ENCODE results near the gene WDR47.
A peak's percentile ranks its signal among the peaks of the same experiment; 100 is the strongest.

Gene WDR47

DNA sequence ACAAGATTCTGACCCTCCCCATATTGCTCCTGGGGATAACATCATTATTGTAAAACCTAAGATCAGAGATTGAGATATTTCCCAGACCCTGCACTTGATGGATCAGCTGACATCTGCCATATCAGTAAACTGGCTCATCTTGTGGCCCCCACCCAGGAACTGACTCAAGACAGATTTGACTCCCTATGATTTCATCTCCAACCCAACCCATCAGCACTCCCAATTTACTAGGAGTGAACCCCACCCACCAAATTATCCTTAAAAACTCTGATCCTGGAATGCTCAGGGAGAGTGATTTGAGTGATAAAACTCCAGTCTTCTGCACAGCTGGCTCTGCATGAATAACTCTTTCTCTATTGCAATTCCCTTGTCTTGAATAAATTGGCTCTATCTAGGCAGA lies 72.6 kb downstream of the WDR47 start:
- peaks cover 4% of the 10 kb centered on the region for H3K36me3 ChIP-seq (ENCODE audit: control insufficient read depth, insufficient read depth, low read length)
- no peak overlapping the region for H3K27ac ChIP-seq (ENCODE audit: insufficient read depth, low read depth, low read length, poor library complexity, severe bottlenecking)
- H3K9me3 ChIP-seq (ENCODE audit: control insufficient read depth, low read length), result no peaks in the 10 kb centered on the region
- H3K4me3 ChIP-seq (ENCODE audit: insufficient read depth, low read depth, low read length), result no peak overlapping the region
- H3K27me3 ChIP-seq (ENCODE audit: control insufficient read depth, insufficient read depth, low read length, poor library complexity, severe bottlenecking), result peaks cover under 1% of the 10 kb centered on the region
- H3K4me1 ChIP-seq (ENCODE audit: control insufficient read depth, insufficient read depth, low read length), result no peaks in the 10 kb centered on the region

DNA sequence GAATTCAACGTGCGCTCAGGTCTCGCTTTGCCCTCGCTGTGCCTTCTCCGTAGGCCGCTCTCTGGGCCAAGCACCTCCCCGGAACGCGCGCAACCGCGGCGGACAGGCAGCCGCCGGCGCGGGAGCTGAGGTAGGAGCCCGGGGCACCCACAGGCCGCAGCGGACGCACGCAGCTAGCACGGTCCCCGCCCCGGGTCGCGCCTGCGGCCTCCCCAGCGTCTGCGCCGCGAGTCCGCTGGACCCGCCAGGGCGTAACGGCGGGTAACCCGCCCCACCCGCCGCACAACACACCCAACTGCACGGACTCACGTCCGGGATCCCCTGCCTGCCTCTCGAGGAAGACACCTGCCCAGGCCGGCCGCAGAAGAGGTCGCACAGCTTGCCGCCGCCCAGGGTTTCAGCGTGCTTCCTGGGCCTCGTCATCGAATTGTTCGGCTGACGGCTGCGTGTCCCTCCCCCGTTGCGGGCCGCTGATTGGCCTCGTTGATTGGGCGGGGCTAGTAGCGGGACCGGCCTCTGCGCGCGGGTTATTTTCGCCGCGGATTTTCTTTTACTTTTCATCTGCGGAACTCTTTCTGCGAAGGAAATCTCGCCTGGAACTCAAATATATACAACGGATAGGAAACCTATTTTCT lies 78.7 kb downstream of the WDR47 start, which contains the start of gene CLCC1:
CLCC1 (minus strand) TSS at position 433 of the 635 bp plus-strand sequence. CDS start 13,047 bp downstream, outside the sequence.
- 0 to 1% methylated on average over 69 of the region's 72 CpGs for WGBS, 2 experiments
- H3K4me1 ChIP-seq (ENCODE audit: control insufficient read depth, insufficient read depth, low read length), result no peaks in the 10 kb centered on the region
- peak within 1 kb of the TSS; percentile 79 for H3K4me3 ChIP-seq (ENCODE audit: insufficient read depth, low read depth, low read length)
- peaks cover 11% of the 10 kb centered on the region for H3K27me3 ChIP-seq (ENCODE audit: control insufficient read depth, insufficient read depth, low read length, poor library complexity, severe bottlenecking)
- H3K36me3 ChIP-seq (ENCODE audit: control insufficient read depth, insufficient read depth, low read length), result no peaks in the 10 kb centered on the region
- H3K27ac ChIP-seq (ENCODE audit: insufficient read depth, low read depth, low read length, poor library complexity, severe bottlenecking), result peak within 1 kb of the TSS; percentile 60
- no peaks in the 10 kb centered on the region for H3K9me3 ChIP-seq (ENCODE audit: control insufficient read depth, low read length)

DNA sequence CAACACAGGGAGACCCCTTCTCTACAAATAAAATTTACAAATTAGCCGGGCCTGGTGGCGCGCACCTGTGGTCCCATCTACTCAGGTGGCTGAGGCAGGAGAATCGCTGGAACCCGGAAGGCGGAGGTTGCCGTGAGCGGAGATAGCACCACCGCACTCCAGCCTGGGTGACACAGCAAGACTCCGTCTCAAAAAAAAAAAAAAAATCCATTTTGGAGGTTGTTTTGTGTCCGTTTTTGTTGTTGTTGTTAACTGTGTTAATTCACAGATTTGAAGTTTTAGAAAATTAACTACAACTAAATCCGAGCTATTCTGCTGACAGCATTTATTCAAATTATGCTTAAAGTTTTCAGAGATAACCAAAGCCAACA lies 79.2 kb downstream of the WDR47 start:
- no peak overlapping the region for H3K27ac ChIP-seq (ENCODE audit: insufficient read depth, low read depth, low read length, poor library complexity, severe bottlenecking)
- H3K4me3 ChIP-seq (ENCODE audit: insufficient read depth, low read depth, low read length), result peak overlapping the region; percentile 79
- H3K27me3 ChIP-seq (ENCODE audit: control insufficient read depth, insufficient read depth, low read length, poor library complexity, severe bottlenecking), result peaks cover 11% of the 10 kb centered on the region
- H3K36me3 ChIP-seq (ENCODE audit: control insufficient read depth, insufficient read depth, low read length), result no peaks in the 10 kb centered on the region
- H3K4me1 ChIP-seq (ENCODE audit: control insufficient read depth, insufficient read depth, low read length), result no peaks in the 10 kb centered on the region
- 22 to 26% methylated on average over 11 to 12 of the region's 12 CpGs for WGBS, 2 experiments
- no peaks in the 10 kb centered on the region for H3K9me3 ChIP-seq (ENCODE audit: control insufficient read depth, low read length)

DNA sequence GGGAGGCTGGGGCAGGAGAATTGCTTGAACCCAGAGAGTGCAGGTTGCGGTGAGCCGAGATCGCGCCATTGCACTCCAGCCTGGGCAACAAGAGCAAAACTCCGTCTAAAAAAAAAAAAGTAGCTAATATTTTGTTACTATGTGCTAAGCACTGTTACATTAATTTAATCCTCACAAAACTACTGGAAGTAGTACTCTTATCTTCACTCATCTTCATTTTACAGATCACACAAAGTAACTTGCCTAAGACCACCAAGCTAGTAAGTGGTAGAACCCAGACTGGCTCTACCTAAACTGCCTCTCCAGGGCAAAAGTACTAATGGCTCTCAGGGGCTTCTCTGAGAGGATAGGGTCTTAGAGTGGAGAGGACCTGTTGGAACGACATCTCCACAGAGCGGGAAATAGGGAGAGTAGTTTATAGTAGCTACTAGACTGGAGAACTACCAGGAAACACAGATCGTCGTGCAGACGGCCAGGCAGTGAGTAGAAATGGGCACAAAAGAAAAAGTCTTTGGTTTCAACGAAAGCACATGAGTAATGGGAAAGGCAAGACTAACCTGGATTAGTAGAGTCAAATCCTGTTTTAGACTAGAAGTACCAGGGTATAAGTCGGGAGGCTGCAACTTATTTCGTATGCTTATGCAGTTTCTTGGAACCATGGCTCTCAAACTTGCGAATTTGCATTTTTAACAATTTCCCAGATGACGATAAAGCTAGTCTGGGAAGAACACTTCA lies 80.0 kb downstream of the WDR47 start:
- Histone ChIP-seq H3K27ac (ENCODE audit: insufficient read depth, low read depth, low read length, poor library complexity, severe bottlenecking) (no peak overlapping the region), H3K27me3 (ENCODE audit: control insufficient read depth, insufficient read depth, low read length, poor library complexity, severe bottlenecking) (peaks cover 11% of the 10 kb centered on the region), H3K4me1 (ENCODE audit: control insufficient read depth, insufficient read depth, low read length) (no peaks in the 10 kb centered on the region), H3K9me3 (ENCODE audit: control insufficient read depth, low read length) (no peaks in the 10 kb centered on the region), H3K36me3 (ENCODE audit: control insufficient read depth, insufficient read depth, low read length) (no peaks in the 10 kb centered on the region), H3K4me3 (ENCODE audit: insufficient read depth, low read depth, low read length) (peak overlapping the region; percentile 79)
- 91 to 92% methylated on average over 14 to 15 of the region's 15 CpGs for WGBS, 2 experiments

DNA sequence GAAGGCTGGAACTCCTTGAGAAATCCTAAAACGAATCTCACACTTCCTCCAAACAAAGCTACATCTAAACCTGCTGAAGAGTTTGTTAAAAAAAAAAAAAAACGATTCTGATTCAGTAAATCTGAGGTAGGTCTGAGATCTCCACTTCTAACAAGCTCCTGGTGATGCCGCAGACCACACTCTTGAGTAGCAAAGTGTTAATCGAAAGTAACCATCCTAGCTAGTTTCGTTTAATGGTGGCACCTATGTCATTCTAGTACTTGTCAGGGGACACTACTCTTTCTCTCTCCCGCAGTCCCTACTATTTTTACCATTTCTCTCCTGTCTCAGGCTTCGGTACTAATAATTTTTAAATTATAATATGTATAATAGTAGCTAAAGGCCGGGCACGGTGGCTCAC lies 80.7 kb downstream of the WDR47 start:
- no peaks in the 10 kb centered on the region for H3K36me3 ChIP-seq (ENCODE audit: control insufficient read depth, insufficient read depth, low read length)
- no peaks in the 10 kb centered on the region for H3K4me1 ChIP-seq (ENCODE audit: control insufficient read depth, insufficient read depth, low read length)
- no peak overlapping the region for H3K27ac ChIP-seq (ENCODE audit: insufficient read depth, low read depth, low read length, poor library complexity, severe bottlenecking)
- WGBS, 2 experiments, result 91 to 92% methylated on average over 7 to 8 of the region's 9 CpGs
- no peak overlapping the region for H3K4me3 ChIP-seq (ENCODE audit: insufficient read depth, low read depth, low read length)
- H3K27me3 ChIP-seq (ENCODE audit: control insufficient read depth, insufficient read depth, low read length, poor library complexity, severe bottlenecking), result peaks cover 11% of the 10 kb centered on the region
- no peaks in the 10 kb centered on the region for H3K9me3 ChIP-seq (ENCODE audit: control insufficient read depth, low read length)

DNA sequence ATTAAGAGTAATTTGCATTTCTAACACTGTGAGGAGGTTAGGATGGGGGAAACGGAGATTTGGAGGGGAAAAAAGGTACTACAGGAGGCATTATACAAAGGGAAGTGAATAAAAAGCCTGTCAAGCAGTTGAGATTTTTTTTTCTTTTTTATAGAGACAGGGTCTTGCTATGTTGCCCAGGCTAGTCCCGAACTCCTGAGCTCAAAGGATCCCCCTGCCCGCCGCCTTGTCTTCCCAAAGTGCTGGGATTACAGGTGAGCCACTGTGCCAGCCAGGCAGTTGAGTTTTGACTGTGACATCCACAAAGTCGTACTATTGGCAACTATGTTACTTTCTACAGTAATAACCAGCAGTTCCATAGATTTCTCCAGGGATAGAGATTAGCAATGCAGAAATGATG lies 81.2 kb downstream of the WDR47 start:
- WGBS, 2 experiments, result 94 to 95% methylated on average over 5 of the region's 5 CpGs
- Histone ChIP-seq H3K9me3 (ENCODE audit: control insufficient read depth, low read length) (no peaks in the 10 kb centered on the region), H3K4me3 (ENCODE audit: insufficient read depth, low read depth, low read length) (no peak overlapping the region), H3K27me3 (ENCODE audit: control insufficient read depth, insufficient read depth, low read length, poor library complexity, severe bottlenecking) (peaks cover 11% of the 10 kb centered on the region), H3K4me1 (ENCODE audit: control insufficient read depth, insufficient read depth, low read length) (no peaks in the 10 kb centered on the region), H3K36me3 (ENCODE audit: control insufficient read depth, insufficient read depth, low read length) (no peaks in the 10 kb centered on the region), H3K27ac (ENCODE audit: insufficient read depth, low read depth, low read length, poor library complexity, severe bottlenecking) (no peak overlapping the region)

DNA sequence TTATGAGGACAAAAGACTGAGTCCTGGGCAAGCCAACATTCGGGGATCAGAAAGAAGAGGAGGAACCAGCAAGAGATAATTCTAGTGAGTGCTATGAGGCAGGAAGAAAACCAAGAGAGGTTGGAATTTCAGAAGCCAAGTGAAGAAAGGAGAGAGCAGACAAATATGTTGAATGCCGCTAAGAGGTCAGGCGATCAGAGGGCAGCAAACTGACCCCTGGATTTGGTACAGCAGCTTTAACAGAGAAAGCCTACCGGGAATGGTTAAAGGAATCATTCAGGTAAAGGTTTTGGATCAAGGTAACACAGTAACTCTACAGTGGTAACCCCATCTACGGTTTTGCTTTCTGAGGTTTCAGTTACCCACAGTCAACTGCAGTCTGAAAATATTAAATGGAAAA lies 84.0 kb downstream of the WDR47 start:
- Histone ChIP-seq H3K9me3 (ENCODE audit: control insufficient read depth, low read length) (no peaks in the 10 kb centered on the region), H3K27me3 (ENCODE audit: control insufficient read depth, insufficient read depth, low read length, poor library complexity, severe bottlenecking) (peaks cover 3% of the 10 kb centered on the region), H3K4me3 (ENCODE audit: insufficient read depth, low read depth, low read length) (no peak overlapping the region), H3K36me3 (ENCODE audit: control insufficient read depth, insufficient read depth, low read length) (no peaks in the 10 kb centered on the region), H3K4me1 (ENCODE audit: control insufficient read depth, insufficient read depth, low read length) (no peaks in the 10 kb centered on the region), H3K27ac (ENCODE audit: insufficient read depth, low read depth, low read length, poor library complexity, severe bottlenecking) (no peak overlapping the region)
- 94% methylated on average over 5 of the region's 5 CpGs for WGBS, 2 experiments

DNA sequence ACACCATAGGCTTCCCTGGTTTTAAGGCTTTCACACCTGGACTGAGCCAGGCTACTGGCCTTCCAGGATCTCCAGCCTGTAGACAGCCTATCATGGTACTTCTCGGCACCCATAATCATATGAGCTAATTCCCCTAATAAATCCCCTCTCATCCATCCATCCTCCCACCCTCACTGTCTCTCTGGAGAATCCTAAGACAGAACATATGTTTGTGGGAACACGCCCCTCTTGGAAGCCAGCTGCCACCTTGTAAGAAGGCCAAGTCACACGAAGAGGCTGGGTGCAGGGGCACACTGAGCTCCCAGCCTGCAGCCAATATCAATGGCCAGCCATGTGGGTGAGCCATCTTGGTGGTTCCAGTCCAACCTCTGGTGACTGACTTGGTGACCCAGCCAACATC lies 86.0 kb downstream of the WDR47 start:
- WGBS, 2 experiments, result 92% methylated on average over 3 of the region's 3 CpGs

DNA sequence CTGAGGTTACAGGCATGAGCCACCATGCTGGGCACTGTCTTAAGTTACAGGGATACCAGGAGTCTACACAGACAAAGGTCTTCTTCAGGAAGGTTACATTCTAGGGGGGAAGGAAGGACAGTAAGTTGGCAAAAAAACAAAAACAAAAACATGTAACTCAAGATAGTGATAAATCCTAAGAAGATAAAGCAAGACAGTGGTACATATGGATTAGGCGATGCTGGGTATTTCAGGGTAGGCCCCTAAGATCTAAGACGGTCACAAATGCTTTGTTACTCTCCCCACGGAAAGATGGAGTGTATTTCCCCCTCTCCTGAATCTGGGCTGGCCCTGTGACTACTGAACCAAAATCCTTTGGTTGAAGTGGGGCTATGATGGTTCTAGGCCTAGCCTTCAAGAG lies 86.8 kb downstream of the WDR47 start:
- no peaks in the 10 kb centered on the region for H3K4me1 ChIP-seq (ENCODE audit: control insufficient read depth, insufficient read depth, low read length)
- no peaks in the 10 kb centered on the region for H3K36me3 ChIP-seq (ENCODE audit: control insufficient read depth, insufficient read depth, low read length)
- H3K9me3 ChIP-seq (ENCODE audit: control insufficient read depth, low read length), result no peaks in the 10 kb centered on the region
- H3K4me3 ChIP-seq (ENCODE audit: insufficient read depth, low read depth, low read length), result no peak overlapping the region
- WGBS, 2 experiments, result 95 to 96% methylated on average over 3 of the region's 3 CpGs
- no peak overlapping the region for H3K27ac ChIP-seq (ENCODE audit: insufficient read depth, low read depth, low read length, poor library complexity, severe bottlenecking)
- no peaks in the 10 kb centered on the region for H3K27me3 ChIP-seq (ENCODE audit: control insufficient read depth, insufficient read depth, low read length, poor library complexity, severe bottlenecking)

More for the DNA sequence above, 86.0 kb downstream of the WDR47 start:
- Histone ChIP-seq H3K4me3 (ENCODE audit: insufficient read depth, low read depth, low read length) (no peak overlapping the region), H3K4me1 (ENCODE audit: control insufficient read depth, insufficient read depth, low read length) (no peaks in the 10 kb centered on the region), H3K36me3 (ENCODE audit: control insufficient read depth, insufficient read depth, low read length) (no peaks in the 10 kb centered on the region), H3K9me3 (ENCODE audit: control insufficient read depth, low read length) (no peaks in the 10 kb centered on the region), H3K27ac (ENCODE audit: insufficient read depth, low read depth, low read length, poor library complexity, severe bottlenecking) (no peak overlapping the region), H3K27me3 (ENCODE audit: control insufficient read depth, insufficient read depth, low read length, poor library complexity, severe bottlenecking) (no peaks in the 10 kb centered on the region)

DNA sequence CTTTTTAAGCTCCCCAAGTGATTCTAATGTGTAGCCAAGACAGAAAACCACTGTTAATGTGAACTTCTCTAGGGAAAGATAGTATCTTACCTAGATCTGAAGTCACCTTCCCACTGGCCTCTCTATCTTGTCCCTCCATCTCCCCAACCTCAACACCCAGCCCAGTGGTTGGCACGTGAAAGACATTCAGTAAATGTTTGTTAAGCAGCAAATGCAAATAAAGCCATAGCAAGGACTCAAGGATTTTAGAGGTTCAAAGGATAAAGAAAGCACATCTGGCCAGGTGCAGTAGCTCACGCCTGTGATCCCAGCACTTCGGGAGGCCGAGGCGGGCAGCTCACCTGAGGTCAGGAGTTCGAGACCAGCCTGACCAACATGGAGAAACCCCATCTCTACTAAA lies 88.5 kb downstream of the WDR47 start:
- no peaks in the 10 kb centered on the region for H3K9me3 ChIP-seq (ENCODE audit: control insufficient read depth, low read length)
- no peaks in the 10 kb centered on the region for H3K4me1 ChIP-seq (ENCODE audit: control insufficient read depth, insufficient read depth, low read length)
- H3K27me3 ChIP-seq (ENCODE audit: control insufficient read depth, insufficient read depth, low read length, poor library complexity, severe bottlenecking), result no peaks in the 10 kb centered on the region
- no peaks in the 10 kb centered on the region for H3K36me3 ChIP-seq (ENCODE audit: control insufficient read depth, insufficient read depth, low read length)
- WGBS, 2 experiments, result 86 to 91% methylated on average over 6 of the region's 6 CpGs
- no peak overlapping the region for H3K4me3 ChIP-seq (ENCODE audit: insufficient read depth, low read depth, low read length)
- no peak overlapping the region for H3K27ac ChIP-seq (ENCODE audit: insufficient read depth, low read depth, low read length, poor library complexity, severe bottlenecking)

Data from ectodermal cell (in vitro differentiated cells).